ENCODE measurements around the gene FREM3.

- TF ChIP-seq CTCF (IDR thresholded peaks at IDR 0.05), result no peak
- TF ChIP-seq POLR2A (IDR thresholded peaks at IDR 0.05), result no peak
These were observed 33.0 kb downstream of the FREM3 start for GRCh38 chr4:143667461-143667860.

Data from testis (tissue), 2 donors.